NOMO-1 (cell line): ENCODE results near the gene JUND.

ENCODE experiments used
- DNase-seq, 2 experiments: peaks; one replicate each; lab custom pipeline; 2025; ENCODE audit not compliant: unreplicated experiment in 2 of 2; lab: John Stamatoyannopoulos, UW

Gene JUND

GRCh38 chr19:18249834-18250233 lies 31.6 kb downstream of the JUND start:
- DNase-seq = no peak

- DNase-seq = no peak
Observed at GRCh38 chr19:18245297-18245696, 36.1 kb downstream of the JUND start.

DNA sequence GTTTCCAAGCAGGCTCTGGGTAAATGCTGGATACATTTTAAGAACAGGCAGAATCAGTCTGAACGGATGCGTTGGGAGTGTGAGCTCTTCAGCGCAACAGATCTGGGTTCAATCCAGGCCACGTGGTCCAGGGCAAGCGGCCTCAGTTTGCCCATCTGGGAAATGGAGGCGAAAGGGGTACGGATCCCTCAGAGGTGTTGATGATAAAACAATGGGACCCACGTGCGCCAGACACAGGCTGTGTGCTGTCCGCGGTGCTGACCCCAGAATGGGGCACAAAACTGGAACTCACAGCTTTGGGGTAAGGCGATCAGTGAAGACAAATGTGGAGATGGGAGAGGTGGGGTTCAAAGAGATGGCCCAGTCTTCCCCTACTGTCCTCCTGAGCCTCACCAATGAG lies 42.1 kb downstream of the JUND start:
- DNase-seq = no peak

DNA sequence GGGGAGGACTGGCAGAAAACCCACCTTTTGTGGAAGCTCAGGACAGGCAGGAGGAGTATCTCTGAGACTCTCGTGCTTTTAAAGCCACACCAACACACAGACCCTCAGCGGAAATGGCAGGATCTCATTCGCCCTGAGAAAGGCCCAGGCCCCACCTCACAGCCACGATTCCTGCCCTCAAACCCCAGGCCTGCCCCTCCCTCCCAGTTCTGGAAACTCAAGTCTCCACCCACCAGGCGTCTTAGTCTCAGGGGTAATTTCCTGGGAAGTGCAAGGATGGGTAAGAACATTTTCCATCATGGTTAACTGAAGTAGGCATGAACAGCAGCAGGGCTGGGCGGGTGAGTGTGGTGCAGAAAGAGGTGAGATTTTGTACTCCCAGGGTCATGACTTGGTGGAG lies 47.2 kb downstream of the JUND start:
- no peak for DNase-seq

- DNase-seq = peak; percentile 14 to 41
Observed at GRCh38 chr19:18233224-18233825, 48.1 kb downstream of the JUND start.

DNA sequence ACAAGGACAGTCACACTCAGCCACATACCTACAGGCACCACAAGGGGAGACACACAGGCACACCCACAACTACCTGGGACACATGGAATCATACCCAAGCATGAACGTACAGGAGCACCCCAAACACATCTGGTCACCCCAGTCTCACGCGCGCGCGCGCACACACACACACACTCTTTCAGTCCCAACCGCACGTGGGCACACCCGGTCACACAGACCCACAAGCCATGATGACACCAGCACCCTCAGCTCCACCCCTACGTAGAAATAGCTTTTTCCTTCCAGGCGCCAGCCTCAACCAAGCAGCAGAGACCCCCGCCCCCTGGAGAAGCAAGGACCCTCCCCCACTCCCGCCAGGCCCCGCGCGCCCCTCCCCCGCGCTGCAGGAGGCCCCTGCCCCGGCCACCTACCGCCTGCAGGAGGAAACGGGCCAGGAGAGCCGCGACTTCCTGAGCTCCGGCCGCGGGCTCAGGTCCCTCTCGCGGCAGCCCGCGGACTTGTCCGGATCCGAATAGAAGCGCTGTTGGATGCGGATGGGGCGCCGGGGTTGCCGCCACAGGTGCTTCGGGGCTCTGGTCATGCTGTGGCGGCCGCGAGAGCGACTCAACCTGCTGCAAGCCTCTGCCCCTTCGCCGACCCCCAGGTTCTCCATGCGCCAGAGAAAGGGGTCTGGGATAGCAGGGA lies 48.7 kb downstream of the JUND start:
- DNase-seq = no peak

GRCh38 chr19:18231775-18232174 lies 49.6 kb downstream of the JUND start:
- DNase-seq = no peak

GRCh38 chr19:18230941-18231734 lies 50.3 kb downstream of the JUND start:
- no peak for DNase-seq

DNA sequence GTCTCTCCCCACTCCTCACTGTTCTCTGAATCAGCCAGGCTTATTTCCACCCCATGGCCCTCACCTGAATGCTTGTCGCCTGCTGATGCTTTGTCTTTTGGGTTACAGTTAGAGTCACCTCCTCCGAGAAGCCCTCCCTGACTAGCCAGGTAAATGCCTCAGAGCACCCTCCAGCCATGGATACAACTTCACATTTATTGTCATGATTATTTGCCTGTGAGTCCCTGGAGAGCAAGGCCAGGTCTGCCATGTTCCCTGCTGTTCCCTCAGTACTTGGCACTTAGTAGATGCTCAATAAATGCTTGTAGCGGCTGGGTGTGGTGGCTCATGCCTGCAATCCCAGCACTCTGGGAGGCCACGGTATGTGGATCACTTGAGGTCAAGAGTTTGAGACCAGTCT lies 51.5 kb downstream of the JUND start:
- DNase-seq = no peak
